NCI-H2196 treated with DMSO at 0.1 percent for 48 hours (cell line): Measurements from ENCODE around the gene ALDOB.

Experiments
- DNase-seq: peaks from one replicate; lab custom pipeline; 2025; ENCODE audit not compliant: unreplicated experiment; lab: John Stamatoyannopoulos, UW

Gene ALDOB

DNA sequence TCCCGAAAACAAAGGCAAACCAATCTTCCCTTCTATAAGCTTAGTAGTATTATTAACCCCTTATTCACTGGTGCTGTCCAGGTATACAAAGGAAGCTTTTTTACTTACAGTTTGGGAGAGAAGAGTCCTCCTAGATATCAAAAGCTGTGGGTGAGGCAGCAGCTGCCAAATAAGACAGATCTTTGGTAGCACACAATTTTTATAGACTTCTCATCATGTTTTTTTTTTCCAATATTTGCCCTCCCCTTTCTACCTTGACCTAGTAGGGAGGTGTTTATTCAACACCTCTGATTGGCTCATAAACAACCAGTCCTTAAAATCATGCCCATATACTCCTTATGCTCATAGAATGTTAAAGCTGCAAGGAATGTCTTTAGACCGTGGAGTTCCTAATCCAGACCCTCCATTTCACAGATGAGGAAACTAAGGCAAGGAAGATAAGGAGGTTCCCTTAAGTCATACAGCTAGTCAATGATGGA lies at the start of gene ALDOB:
Gene ALDOB (minus strand): TSS at position 174 of the 479 bp plus-strand sequence. CDS start 4,887 bp downstream, outside the sequence.
- no peak for DNase-seq

GRCh38 chr9:101484046-101484445 lies 48.5 kb upstream of the ALDOB start:
- no peak for DNase-seq

- DNase-seq, result no peak
Observed at GRCh38 chr9:101481261-101481660, 45.7 kb upstream of the ALDOB start.

DNA sequence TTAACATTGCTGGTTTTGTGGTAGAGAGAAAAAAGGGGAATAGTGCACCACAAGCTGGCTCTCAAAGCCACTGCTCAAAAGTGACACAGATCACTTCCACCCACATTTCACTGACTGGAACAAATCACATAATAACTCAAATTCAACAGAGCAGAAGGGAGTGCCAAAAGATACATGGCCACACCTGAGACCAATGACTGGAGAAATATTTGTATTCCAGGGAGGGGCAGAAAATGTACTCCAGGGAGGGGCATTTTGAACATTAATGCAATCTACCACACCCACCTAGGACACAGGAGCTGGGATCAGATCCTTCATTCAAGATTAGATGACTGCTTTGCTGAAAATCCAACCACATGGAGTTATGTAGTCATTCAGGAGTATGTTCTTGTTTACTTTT lies 44.8 kb upstream of the ALDOB start:
- no peak for DNase-seq

- no peak for DNase-seq
Observed at GRCh38 chr9:101479338-101480030, 43.9 kb upstream of the ALDOB start.

DNA sequence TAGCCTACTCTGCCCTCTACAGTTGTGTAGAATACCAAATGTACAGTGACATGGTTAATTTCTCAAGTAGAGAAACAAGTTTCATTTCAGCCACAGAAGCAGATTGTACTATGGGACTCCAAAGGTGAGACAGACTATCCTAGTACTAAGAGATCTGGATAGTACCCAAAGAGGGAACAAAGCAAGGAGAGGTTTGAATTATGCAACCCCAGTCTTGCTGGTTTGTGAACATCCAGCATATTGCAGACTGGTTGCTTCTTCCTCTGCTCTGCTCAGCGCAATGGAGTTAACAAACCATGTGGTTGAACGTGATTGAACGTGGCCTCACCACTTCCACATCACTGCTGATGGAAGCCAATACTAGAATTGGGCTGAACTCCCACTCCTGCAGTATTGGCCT lies 43.3 kb upstream of the ALDOB start:
- no peak for DNase-seq

DNA sequence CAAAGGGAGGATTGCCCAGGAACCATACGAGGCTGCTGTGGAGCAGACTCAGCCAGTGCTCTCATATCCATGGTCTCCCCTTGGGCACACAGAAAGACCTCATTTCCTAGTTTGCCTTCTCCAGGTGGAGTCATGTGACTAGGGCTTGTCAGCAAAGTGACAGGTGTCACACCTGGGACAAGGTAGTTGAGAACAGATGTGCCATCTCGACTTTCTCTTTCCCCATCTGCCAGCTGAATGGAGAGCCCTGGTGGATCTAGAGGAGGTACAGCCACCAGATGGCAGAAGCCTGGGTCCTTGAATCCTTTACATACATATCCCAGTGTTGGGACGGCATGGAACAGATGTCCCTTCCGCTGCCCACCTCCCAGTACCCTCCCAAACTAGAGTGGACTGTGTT lies 42.9 kb upstream of the ALDOB start:
- no peak for DNase-seq

GRCh38 chr9:101477736-101478135 lies 42.2 kb upstream of the ALDOB start:
- no peak for DNase-seq

GRCh38 chr9:101477214-101477613 lies 41.6 kb upstream of the ALDOB start:
- no peak for DNase-seq

GRCh38 chr9:101476576-101477208 lies 41.1 kb upstream of the ALDOB start:
- DNase-seq, result no peak

- no peak for DNase-seq
Observed at GRCh38 chr9:101472891-101473290, 37.3 kb upstream of the ALDOB start.

DNA sequence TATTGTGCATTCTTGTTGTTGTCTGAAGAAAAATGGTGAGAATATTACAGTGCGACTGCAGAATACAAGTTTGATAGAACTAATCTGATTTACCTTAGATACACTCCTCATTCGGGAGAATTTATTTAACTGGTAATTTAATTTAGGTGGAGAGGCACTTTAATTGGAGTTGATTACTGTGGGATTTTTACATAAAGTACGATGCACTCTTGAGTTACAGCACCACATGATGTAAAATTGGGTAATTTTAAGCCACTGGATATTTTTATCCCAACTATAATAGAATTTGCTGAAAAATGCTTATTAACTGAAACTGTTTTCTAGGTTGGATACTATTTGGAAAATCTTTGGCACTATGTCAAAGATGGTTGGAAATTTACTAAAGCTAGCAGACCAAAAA lies 35.4 kb upstream of the ALDOB start:
- DNase-seq, result no peak

- no peak for DNase-seq
Observed at GRCh38 chr9:101470021-101470420, 34.4 kb upstream of the ALDOB start.

- DNase-seq, result no peak
Observed at GRCh38 chr9:101469026-101469425, 33.5 kb upstream of the ALDOB start.

GRCh38 chr9:101468116-101468515 lies 32.5 kb upstream of the ALDOB start:
- no peak for DNase-seq

DNA sequence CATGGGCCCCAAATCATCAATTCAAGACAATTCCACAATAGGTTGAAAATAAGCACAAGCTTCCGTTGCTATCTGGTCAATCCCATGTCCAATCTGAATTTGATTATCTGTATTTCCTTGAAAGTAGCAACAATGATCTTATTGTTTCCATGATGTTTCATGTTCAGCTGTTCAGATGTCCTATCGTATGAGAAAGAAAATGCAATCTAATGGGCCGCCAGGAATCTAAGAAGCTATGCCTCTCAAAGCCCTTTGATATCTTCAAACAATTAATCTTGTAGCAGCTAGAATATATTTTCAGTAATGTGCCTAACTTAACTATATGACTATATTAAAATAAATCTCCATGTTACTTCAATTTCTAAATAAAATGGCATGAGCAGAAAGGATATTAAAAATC lies 32.1 kb upstream of the ALDOB start:
- DNase-seq, result no peak

DNA sequence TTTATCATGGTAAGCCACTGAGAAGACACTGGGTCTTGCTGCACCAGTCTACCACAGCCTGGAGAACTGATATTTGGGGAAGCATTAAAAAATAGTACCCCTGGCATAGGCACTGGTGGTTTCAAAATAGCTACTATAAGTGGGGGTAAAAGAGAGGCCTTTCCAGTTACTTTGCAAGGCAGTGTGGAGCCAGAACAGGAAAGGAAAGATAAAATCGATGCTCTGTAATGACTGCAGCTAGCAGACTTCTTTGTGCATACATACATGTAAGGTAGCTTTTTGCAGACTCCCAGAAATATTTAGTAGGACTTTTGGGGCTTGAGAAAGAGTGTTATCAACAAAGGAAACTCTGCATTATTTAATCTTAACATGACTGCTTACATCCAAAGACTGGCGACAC lies 31.3 kb upstream of the ALDOB start:
- DNase-seq, result no peak

DNA sequence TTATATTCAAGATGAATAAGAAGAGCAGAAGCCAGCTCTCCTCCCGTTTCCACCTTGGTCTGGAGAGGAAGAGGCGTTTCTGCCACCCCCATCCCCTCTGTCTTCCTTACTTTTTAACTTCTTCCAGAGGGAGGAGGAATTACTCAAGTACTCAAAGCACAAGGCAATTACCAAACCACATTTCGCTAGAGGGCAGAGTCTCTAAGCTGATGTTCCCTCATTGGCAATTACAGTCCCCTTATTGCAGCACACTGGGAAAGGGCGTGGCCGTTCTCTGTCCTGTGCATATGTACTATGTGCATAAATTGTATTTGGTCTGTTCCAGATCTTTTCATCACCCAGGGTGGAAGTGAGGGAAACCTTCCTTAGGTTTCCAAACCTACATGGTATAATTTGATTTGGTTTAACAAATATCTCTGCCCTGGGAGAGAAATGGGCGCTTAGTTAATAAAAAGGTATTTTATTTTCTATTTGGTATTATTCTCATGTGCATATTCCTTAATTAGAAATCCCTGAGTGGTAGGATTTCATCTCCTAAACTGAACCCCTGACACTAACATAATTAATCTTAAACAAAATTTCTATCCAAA lies 29.8 kb upstream of the ALDOB start:
- no peak for DNase-seq

GRCh38 chr9:101463397-101463796 lies 27.8 kb upstream of the ALDOB start:
- no peak for DNase-seq

DNA sequence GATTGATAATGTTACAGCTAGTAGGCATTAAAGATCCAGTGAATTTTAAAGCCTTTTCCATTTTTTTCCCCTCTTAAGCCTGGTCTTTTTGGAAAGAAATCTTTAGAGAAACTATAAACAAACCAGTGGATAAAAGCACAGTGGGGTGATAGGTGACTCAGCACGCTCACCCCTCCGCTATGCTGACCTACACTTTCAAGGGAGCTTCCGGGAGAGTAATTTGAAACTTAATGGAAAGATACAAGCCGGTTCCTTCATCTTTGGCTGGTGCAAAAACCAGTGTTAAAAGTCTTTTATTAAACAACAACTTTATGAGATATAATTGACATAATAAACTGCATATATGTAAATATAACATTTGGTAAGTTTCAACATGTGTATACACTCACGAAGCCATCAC lies 27.0 kb upstream of the ALDOB start:
- no peak for DNase-seq

DNA sequence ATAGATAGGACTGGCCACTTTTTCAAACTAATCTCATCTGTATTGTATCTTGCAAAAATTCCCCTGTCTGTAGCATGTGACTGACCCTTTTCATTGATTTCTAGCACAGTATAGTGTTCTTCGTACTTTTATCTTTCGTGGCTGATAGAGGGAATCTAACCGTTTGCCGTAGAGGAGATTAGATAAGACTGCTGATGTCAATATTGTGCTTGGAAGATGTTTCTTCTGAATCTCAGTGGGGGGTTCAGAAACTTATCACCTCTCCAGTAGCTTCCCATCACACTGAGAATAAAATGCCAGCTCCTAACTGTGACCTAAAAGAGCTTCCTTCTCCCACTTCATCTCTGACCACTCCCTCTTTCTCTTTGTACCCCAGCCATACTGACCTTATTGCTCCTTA lies 25.4 kb upstream of the ALDOB start:
- DNase-seq, result no peak

GRCh38 chr9:101458963-101459631 lies 23.5 kb upstream of the ALDOB start:
- peak; percentile 50 for DNase-seq
